Neutrophil (primary cell): ENCODE results near the gene ITGB3.

ENCODE experiments used
- H3K27ac ChIP-seq: fragments of 200-600 bp; sonication (generic); 2 replicates; pipeline ENCODE4 v1.5.1; 2016; ENCODE audit warnings: mild to moderate bottlenecking, moderate library complexity
- H3K27me3 ChIP-seq: fragments of 200-600 bp; sonication (generic); 2 replicates; pipeline ENCODE4 v1.6.0; 2016; ENCODE audit warnings: mild to moderate bottlenecking
- H3K36me3 ChIP-seq: fragments of 200-600 bp; sonication (generic); 2 replicates; pipeline ENCODE4 v1.5.1; 2017
- H3K4me1 ChIP-seq, 2 experiments: fragments of 200-600 bp in 1 of 2; sonication (generic) in 1 of 2; 1 replicate in 1 of 2; 2 replicates in 1 of 2; pipeline versions ENCODE4 v1.5.1 to v1.6.1; 2013 to 2016; ENCODE audit warnings: low read depth in 1 of 2, low read length in 1 of 2, mild to moderate bottlenecking in 1 of 2, moderate library complexity in 1 of 2; ENCODE audit not compliant: control insufficient read depth in 1 of 2, insufficient read depth in 1 of 2
- H3K4me3 ChIP-seq, 2 experiments: fragments of 200-600 bp in 1 of 2; sonication (generic) in 1 of 2; 1 replicate in 1 of 2; 2 replicates in 1 of 2; pipeline ENCODE4 v1.5.1; 2013 to 2016; ENCODE audit warnings: low read depth in 1 of 2, low read length in 1 of 2, mild to moderate bottlenecking in 1 of 2, moderate library complexity in 1 of 2
- H3K9me3 ChIP-seq: fragments of 200-600 bp; sonication (generic); 2 replicates; pipeline ENCODE4 v1.5.1; 2016
- TF ChIP-seq, protein P1 (sequence below): fragments of 200-600 bp; sonication (generic); IDR thresholded peaks from 2 replicates; pipeline ENCODE4 v1.5.1; 2016; ENCODE audit warnings: antibody characterized with exemption

ITGB3 gene

DNA sequence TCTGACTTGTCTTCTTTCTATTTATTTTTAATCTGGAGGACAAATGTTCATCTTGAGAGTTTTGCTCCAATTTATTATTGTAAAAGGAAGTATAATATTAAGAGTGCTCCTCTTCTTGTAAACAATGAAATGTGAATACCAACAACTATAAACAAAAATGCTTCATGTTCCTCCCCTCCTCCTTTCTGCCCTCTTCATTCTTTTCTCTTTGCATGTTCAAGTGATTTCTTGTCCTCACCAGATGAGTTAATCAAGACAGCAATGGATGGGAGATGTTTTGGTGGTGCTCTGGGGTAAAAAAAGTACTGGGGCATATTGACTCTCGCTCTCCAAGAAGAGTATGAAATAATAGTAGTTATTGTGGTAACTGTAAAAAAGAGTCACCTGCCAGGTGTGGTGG lies 24.3 kb downstream of the ITGB3 start:
- Histone ChIP-seq H3K9me3 (no peaks in the 10 kb centered on the region), H3K27me3 (peaks cover 17% of the 10 kb centered on the region), H3K4me1 (peaks cover 0 to 4% of the 10 kb centered on the region in 2 experiments), H3K27ac (no peak overlapping the region), H3K4me3 (no peak overlapping the region), H3K36me3 (no peaks in the 10 kb centered on the region)
- TF ChIP-seq, protein P1, sequence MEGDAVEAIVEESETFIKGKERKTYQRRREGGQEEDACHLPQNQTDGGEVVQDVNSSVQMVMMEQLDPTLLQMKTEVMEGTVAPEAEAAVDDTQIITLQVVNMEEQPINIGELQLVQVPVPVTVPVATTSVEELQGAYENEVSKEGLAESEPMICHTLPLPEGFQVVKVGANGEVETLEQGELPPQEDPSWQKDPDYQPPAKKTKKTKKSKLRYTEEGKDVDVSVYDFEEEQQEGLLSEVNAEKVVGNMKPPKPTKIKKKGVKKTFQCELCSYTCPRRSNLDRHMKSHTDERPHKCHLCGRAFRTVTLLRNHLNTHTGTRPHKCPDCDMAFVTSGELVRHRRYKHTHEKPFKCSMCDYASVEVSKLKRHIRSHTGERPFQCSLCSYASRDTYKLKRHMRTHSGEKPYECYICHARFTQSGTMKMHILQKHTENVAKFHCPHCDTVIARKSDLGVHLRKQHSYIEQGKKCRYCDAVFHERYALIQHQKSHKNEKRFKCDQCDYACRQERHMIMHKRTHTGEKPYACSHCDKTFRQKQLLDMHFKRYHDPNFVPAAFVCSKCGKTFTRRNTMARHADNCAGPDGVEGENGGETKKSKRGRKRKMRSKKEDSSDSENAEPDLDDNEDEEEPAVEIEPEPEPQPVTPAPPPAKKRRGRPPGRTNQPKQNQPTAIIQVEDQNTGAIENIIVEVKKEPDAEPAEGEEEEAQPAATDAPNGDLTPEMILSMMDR = no peak

DNA sequence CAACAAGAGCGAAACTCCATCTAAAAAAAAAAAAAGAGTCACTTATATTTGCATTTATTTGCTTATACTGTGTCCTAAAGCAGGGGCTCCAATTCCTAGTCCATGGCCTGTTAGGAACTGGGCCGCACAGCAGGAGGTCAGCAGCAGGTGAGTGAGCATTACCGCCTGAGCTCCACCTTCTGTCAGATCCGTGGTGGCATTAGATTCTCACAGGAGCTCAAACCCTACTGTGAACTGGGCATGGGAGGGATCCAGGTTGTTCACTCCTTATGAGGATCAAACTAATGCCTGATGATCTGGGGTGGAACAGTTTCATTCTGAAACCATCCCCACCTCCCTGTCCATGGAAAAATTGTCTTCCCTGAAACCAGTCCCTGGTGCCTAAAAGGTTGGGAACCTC lies 24.9 kb downstream of the ITGB3 start:
- Histone ChIP-seq H3K4me1 (peaks cover 0 to 4% of the 10 kb centered on the region in 2 experiments), H3K27ac (no peak overlapping the region), H3K36me3 (no peaks in the 10 kb centered on the region), H3K27me3 (peaks cover 10% of the 10 kb centered on the region), H3K9me3 (no peaks in the 10 kb centered on the region), H3K4me3 (no peak overlapping the region)
- TF ChIP-seq, protein P1 = no peak

DNA sequence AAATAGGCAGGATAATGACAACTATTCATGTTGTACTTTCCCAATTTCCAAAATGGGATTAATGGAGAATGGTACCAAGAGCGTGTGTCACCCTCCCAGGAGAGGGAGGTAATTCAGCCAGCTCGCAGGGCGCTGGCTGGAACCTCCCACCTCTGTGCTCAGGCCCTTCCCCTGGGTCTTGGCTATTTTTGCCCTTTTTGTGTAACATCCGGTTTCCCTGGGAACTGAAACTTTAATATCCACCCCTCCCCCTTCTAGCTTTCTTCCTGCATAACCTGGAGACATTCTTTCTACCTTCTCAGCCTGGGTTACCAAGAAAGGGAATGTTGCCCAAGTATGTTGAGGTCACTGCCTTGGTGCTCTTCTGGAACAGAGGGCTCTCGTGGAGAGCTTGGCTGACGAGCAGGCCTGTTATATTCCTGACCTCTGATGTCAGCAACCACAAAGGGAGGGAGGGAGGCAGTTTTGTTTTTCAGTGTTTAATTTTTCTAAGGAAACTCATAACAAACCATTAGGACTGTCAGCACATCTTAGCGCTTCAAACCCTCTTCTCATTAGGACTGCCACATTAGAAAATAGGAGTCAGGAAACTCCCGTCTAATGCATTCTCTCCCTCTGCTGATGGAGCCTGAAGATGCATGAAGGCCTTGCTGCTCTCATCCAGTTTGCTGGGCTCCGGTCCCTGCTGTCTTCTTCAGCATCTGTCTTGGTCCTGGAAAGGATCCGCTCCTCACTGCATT lies 25.6 kb downstream of the ITGB3 start:
- Histone ChIP-seq H3K36me3 (no peaks in the 10 kb centered on the region), H3K4me3 (no peak overlapping the region), H3K9me3 (no peaks in the 10 kb centered on the region), H3K27me3 (peaks cover 7% of the 10 kb centered on the region), H3K27ac (no peak overlapping the region), H3K4me1 (peaks cover 0 to 4% of the 10 kb centered on the region in 2 experiments)
- TF ChIP-seq, protein P1 = no peak

DNA sequence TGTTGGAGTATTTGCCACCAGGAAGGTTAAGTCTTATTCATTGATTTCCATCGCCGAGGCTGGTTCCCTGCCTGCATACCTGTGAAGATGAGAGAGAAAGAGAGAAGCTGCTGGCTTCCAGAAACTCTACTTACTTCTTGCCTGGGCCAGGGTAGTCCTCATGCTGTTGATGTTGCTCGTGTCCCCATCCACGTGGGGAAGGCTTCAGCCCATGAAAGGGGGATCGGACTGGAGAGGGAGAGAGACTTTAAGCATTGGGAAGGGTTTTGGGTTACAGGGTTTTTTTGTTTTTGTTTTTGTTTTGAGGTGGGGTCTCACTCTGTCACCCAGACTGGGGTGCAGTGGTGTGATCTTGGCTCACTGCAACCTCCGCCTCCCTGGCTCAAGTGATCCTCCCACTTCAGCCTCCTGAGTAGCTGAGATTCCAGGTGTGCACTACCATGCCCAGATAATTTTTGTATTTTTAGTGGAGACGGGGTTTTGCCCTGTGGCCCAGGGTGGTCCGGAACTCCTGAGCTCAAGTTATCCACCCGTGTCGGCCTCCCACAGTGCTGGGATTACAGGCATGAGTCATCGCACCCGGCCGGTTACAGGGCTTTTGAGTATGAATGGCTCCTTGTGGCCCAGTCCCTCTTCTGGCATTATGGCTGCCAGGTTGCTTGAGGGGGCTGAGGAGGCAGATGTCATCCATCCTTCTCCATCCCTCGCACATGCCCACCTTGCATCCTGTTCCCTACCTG lies 26.6 kb downstream of the ITGB3 start:
- no peaks in the 10 kb centered on the region for H3K27me3 ChIP-seq
- H3K4me1 ChIP-seq = peaks cover 0 to 4% of the 10 kb centered on the region in 2 experiments
- no peak overlapping the region for H3K4me3 ChIP-seq
- H3K9me3 ChIP-seq = no peaks in the 10 kb centered on the region
- TF ChIP-seq, protein P1 = no peak
- H3K27ac ChIP-seq = no peak overlapping the region
- no peaks in the 10 kb centered on the region for H3K36me3 ChIP-seq

DNA sequence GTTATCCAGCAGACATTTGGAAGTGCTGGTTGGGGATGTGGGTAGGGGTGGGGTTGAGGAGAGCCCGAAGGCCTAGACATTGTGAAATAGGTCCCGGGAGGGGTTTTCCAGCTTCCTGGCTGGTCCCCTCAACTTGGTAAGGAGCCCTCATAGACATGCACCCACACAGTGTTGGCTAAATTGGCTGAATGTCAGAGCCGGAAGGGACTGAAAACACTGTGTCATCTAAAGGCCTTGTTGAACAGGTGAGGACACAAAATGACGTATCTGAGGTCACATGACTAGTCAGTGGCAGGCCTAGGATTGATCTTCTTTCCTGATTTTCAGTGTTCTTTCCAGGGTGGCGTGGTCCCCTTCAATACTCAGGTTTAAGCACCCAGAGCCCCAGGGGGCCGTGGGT lies 27.6 kb downstream of the ITGB3 start:
- Histone ChIP-seq H3K9me3 (no peaks in the 10 kb centered on the region), H3K36me3 (no peaks in the 10 kb centered on the region), H3K27me3 (no peaks in the 10 kb centered on the region), H3K4me1 (peaks cover 0 to 4% of the 10 kb centered on the region in 2 experiments), H3K4me3 (no peak overlapping the region), H3K27ac (no peak overlapping the region)
- TF ChIP-seq, protein P1 = no peak
